Chondrocyte (in vitro differentiated cells): Measurements from ENCODE around the gene TACSTD2. TPM values are rescaled to one million over a fixed set of nuclear protein-coding genes. Genes with fewer than 3 reads are reported as not detected.
"Not testable (repeated sequence)": the region's sequence is repeated elsewhere in the genome, so short reads cannot be mapped to it uniquely, and the experiment has no call there.

ENCODE experiments used
- DNase-seq: peaks from one replicate; pipeline ENCODE4 v3.0.0; 2021; ENCODE audit warnings: mixed read lengths, low spot score
- H3K27ac Mint-ChIP-seq: one replicate; pipeline ENCODE4 v1.8.0; 2021; ENCODE audit warnings: mild to moderate bottlenecking, moderate library complexity, mixed read lengths; ENCODE audit not compliant: unreplicated experiment
- H3K27me3 Mint-ChIP-seq: 2 replicates; pipeline ENCODE4 v1.8.0; 2021; ENCODE audit warnings: low read depth, mixed read lengths
- H3K36me3 Mint-ChIP-seq: 2 replicates; pipeline ENCODE4 v1.8.0; 2021; ENCODE audit warnings: low read depth, mixed read lengths
- H3K4me1 Mint-ChIP-seq: 2 replicates; pipeline ENCODE4 v1.8.0; 2021; ENCODE audit warnings: low read depth, mild to moderate bottlenecking, mixed read lengths
- H3K4me3 Mint-ChIP-seq: one replicate; pipeline ENCODE4 v1.8.0; 2021; ENCODE audit warnings: mild to moderate bottlenecking, moderate library complexity, mixed read lengths; ENCODE audit not compliant: unreplicated experiment
- H3K9me3 Mint-ChIP-seq: 2 replicates; pipeline ENCODE4 v1.8.0; 2021; ENCODE audit warnings: low read depth, mixed read lengths
- CTCF ChIP-seq: fragments of 200-600 bp; sonication (generic); IDR thresholded peaks from 2 replicates; pipeline ENCODE4 v1.5.0; 2021; ENCODE audit warnings: antibody characterized with exemption, mild to moderate bottlenecking, moderate library complexity
- total RNA-seq: library from RNA; stranded (reverse); gene quantifications from 3 replicates; pipeline ENCODE4 v1.2.1, GENCODE V29; 2021

TACSTD2 gene
- total RNA-seq, 1 donor from 2014 or later = 0.30 TPM

GRCh38 chr1:58551186-58552140 lies 25.6 kb downstream of the TACSTD2 start:
- Mint-ChIP-seq H3K27me3 (peaks cover 18% of the 10 kb centered on the region), H3K27ac (no peak overlapping the region), H3K36me3 (no peaks in the 10 kb centered on the region), H3K4me1 (peaks cover 5% of the 10 kb centered on the region), H3K4me3 (no peak overlapping the region), H3K9me3 (no peaks in the 10 kb centered on the region)
- DNase-seq = no peak
- TF ChIP-seq CTCF = no peak

DNA sequence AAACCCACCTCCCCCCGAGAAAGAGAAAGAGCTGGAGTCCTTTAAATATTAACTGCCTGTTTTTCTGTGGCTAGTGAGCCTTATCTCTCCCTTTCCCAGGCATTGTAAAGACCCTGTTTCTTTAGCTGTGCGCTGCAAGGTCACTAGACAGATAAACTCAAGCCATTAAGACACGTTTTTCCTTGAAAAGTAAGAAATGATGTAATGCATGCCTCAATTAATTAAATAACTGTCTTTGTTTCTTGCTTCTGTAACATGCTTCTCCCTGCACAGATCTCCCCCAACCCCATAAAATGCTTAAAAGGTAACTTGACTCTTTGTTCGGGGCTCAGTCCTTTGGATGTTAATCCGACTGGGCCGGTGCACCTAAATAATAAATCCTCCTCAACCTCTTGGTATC lies 27.8 kb downstream of the TACSTD2 start:
- not testable (repeated sequence) for H3K27ac Mint-ChIP-seq

GRCh38 chr1:58548371-58548770 lies 28.7 kb downstream of the TACSTD2 start:
- H3K4me3 Mint-ChIP-seq = no peak overlapping the region
- no peaks in the 10 kb centered on the region for H3K36me3 Mint-ChIP-seq
- DNase-seq = no peak
- H3K27ac Mint-ChIP-seq = no peak overlapping the region
- H3K9me3 Mint-ChIP-seq = no peaks in the 10 kb centered on the region
- TF ChIP-seq CTCF = no peak
- peaks cover 8% of the 10 kb centered on the region for H3K27me3 Mint-ChIP-seq
- H3K4me1 Mint-ChIP-seq = peaks cover 15% of the 10 kb centered on the region

More for the DNA sequence above, 27.8 kb downstream of the TACSTD2 start:
- not testable (repeated sequence) for H3K9me3 Mint-ChIP-seq, H3K27me3 Mint-ChIP-seq, DNase-seq, H3K36me3 Mint-ChIP-seq, H3K4me3 Mint-ChIP-seq
- peaks cover 15% of the 10 kb centered on the region for H3K4me1 Mint-ChIP-seq

DNA sequence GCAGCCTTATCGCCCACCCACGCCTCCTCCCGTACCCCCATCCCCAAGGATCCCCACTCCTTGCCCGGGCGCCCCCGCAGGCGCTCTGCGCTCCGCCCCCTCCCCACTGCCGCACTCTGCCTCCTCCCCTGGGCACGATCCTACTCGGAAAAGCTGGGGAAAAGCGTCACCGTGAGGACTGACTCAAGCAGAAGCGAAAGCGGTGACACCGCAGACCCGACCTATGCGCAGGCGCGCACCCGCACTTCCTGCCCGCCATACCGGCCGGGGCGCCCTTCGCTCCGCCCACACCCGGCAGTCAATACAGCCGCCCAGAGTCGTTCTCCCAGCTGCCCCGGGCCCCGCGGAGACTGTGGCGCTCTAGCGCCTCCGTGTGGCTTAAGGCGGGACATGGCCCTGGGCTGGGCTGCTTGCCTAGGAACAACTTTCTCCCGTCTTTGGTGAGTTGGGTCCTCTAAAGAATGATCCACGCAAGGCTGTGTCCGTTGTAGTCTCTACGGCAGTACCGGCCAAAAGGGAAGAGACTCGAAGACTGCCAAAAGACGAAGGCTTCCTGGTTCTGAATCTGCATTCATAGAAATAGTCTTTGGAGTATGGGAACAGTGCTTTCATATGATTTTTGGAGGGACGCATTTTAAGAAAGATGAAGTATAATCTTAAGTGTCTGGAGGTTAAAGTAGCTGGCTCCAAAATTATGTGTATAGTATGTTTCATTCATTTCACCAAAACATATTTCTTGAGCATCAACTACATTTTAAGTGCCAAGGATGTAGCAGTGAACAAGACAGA lies 30.3 kb downstream of the TACSTD2 start, which contains the start of gene OMA1:
Gene OMA1 (minus strand): TSS at position 207 of the 789 bp plus-strand sequence. CDS start 7,432 bp downstream, outside the sequence.
- TF ChIP-seq CTCF = peak; percentile 98
- Mint-ChIP-seq H3K9me3 (no peaks in the 10 kb centered on the region), H3K36me3 (no peaks in the 10 kb centered on the region), H3K27ac (peak within 1 kb of the TSS; percentile 99), H3K4me3 (peak within 1 kb of the TSS; percentile 85), H3K27me3 (peaks cover 7% of the 10 kb centered on the region), H3K4me1 (peaks cover 15% of the 10 kb centered on the region)
- peak; percentile 99 for DNase-seq

- Mint-ChIP-seq H3K36me3 (no peaks in the 10 kb centered on the region), H3K27ac (peak overlapping the region; percentile 99), H3K4me1 (peaks cover 15% of the 10 kb centered on the region), H3K27me3 (peaks cover 3% of the 10 kb centered on the region), H3K4me3 (peak overlapping the region; percentile 85), H3K9me3 (no peaks in the 10 kb centered on the region)
- peak; percentile 94 for DNase-seq
- no peak for TF ChIP-seq CTCF
Measured at GRCh38 chr1:58545591-58546519, 31.2 kb downstream of the TACSTD2 start.
